ENCODE measurements around the gene UXS1. TPM values are rescaled to one million over a fixed set of nuclear protein-coding genes. Genes with fewer than 3 reads are reported as not detected.

The UXS1 gene
- total RNA-seq, 2 experiments from 2014 or later = 95.3 to 100 TPM

DNA sequence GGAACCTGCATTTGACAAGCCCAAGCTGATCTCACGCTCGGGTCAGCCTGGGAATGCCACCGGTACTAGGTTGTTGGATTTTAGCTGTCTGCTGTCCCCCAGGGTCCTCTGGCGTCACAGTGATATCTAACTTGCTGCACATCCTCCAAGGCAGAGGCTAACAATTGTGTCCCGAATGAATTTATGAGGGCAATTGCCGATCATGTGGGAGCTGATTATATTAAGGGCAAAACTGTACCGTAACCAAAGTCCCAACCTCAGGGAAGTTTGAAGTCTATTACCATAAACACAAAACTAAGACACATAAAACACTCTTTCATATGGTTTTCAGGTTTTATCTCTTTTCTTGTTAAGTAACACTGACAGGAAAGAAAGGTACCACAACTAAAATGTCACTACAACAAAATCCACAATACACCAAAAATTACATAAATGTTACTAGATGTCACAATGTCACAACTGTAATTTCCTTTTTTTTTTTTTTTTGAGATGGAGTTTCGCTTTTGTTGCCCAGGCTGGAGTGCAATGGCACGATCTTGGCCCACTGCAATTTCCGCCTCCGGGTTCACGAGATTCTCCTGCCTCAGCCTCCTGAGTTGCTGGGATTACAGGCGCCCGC is 6.7 kb downstream of the UXS1 start:
- H3K4me3 Mint-ChIP-seq = no peak overlapping the region
- CTCF ChIA-PET = interaction anchor here (1.0 kb wide), 1 partner anchor 23 kb away, joined by 3 read pairs; no protein-coding TSS in a partner anchor
- DNase-seq = no peak
- POLR2A ChIA-PET = no interaction called here
- no peak for ATAC-seq
- H3K27ac Mint-ChIP-seq = peak overlapping the region; percentile 16
- no peaks in the 10 kb centered on the region for H3K9me3 Mint-ChIP-seq (ENCODE audit: insufficient read depth)
- peaks cover 76% of the 10 kb centered on the region for H3K4me1 Mint-ChIP-seq (ENCODE audit: low read depth)
- H3K36me3 Mint-ChIP-seq (ENCODE audit: low read depth) = peaks cover 54% of the 10 kb centered on the region
- H3K27me3 Mint-ChIP-seq (ENCODE audit: low read depth) = no peaks in the 10 kb centered on the region

GRCh38 chr2:106185475-106186184 is 8.5 kb downstream of the UXS1 start:
- peaks cover 66% of the 10 kb centered on the region for H3K4me1 Mint-ChIP-seq (ENCODE audit: low read depth)
- no peak overlapping the region for H3K27ac Mint-ChIP-seq
- no peaks in the 10 kb centered on the region for H3K27me3 Mint-ChIP-seq (ENCODE audit: low read depth)
- DNase-seq = no peak
- ATAC-seq = no peak
- H3K9me3 Mint-ChIP-seq (ENCODE audit: insufficient read depth) = no peaks in the 10 kb centered on the region
- H3K36me3 Mint-ChIP-seq (ENCODE audit: low read depth) = peaks cover 51% of the 10 kb centered on the region
- POLR2A ChIA-PET = no interaction called here
- CTCF ChIA-PET = no interaction called here
- H3K4me3 Mint-ChIP-seq = no peak overlapping the region

GRCh38 chr2:106184857-106185256 is 9.2 kb downstream of the UXS1 start:
- DNase-seq (no peak), ATAC-seq (no peak)
- H3K27me3 Mint-ChIP-seq (ENCODE audit: low read depth) = no peaks in the 10 kb centered on the region
- H3K9me3 Mint-ChIP-seq (ENCODE audit: insufficient read depth) = no peaks in the 10 kb centered on the region
- peaks cover 64% of the 10 kb centered on the region for H3K4me1 Mint-ChIP-seq (ENCODE audit: low read depth)
- ChIA-PET CTCF (interaction anchor here (1.7 kb wide), 1 partner anchor 8 kb away, joined by 7 read pairs; no protein-coding TSS in a partner anchor), POLR2A (no interaction called here)
- no peak overlapping the region for H3K4me3 Mint-ChIP-seq
- H3K36me3 Mint-ChIP-seq (ENCODE audit: low read depth) = peaks cover 47% of the 10 kb centered on the region
- no peak overlapping the region for H3K27ac Mint-ChIP-seq

DNA sequence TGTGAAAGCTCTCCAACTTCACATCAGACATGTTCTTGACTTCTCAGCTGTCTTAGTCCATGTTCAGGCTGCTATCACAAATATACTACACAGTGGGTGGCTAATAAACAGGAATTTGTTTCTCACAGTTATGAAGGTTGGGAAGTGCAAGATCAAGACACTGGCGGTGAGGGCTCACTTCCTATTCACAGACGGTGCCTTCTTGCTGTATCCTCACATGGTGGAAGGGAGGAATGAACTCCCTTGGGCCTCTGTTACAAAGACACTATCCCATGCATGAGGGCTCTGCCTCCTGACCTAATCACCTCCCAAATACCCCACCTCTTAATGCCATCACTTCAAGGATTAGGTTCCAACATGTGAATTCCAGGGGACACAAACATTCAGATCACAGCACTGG is 9.7 kb downstream of the UXS1 start:
- ChIA-PET POLR2A (no interaction called here), CTCF (interaction anchor here (1.7 kb wide), 1 partner anchor 8 kb away, joined by 7 read pairs; no protein-coding TSS in a partner anchor)
- Mint-ChIP-seq H3K4me1 (ENCODE audit: low read depth) (peaks cover 61% of the 10 kb centered on the region), H3K4me3 (no peak overlapping the region), H3K27me3 (ENCODE audit: low read depth) (no peaks in the 10 kb centered on the region), H3K27ac (peak overlapping the region; percentile 35), H3K36me3 (ENCODE audit: low read depth) (peaks cover 42% of the 10 kb centered on the region), H3K9me3 (ENCODE audit: insufficient read depth) (no peaks in the 10 kb centered on the region)
- DNase-seq (no peak), ATAC-seq (peak; percentile 48)

- no peaks in the 10 kb centered on the region for H3K9me3 Mint-ChIP-seq (ENCODE audit: insufficient read depth)
- H3K27ac Mint-ChIP-seq = peak overlapping the region; percentile 7
- CTCF ChIA-PET = interaction anchor here (1.7 kb wide), 1 partner anchor 10 kb away, joined by 7 read pairs; no protein-coding TSS in a partner anchor
These were observed 10.9 kb downstream of the UXS1 start for GRCh38 chr2:106183101-106183696.

GRCh38 chr2:106181064-106181463 is 13.0 kb downstream of the UXS1 start:
- Mint-ChIP-seq H3K4me3 (no peak overlapping the region), H3K36me3 (ENCODE audit: low read depth) (peaks cover 35% of the 10 kb centered on the region), H3K4me1 (ENCODE audit: low read depth) (peaks cover 56% of the 10 kb centered on the region), H3K27ac (no peak overlapping the region), H3K27me3 (ENCODE audit: low read depth) (no peaks in the 10 kb centered on the region), H3K9me3 (ENCODE audit: insufficient read depth) (no peaks in the 10 kb centered on the region)
- POLR2A ChIA-PET = no interaction called here
- CTCF ChIA-PET = no interaction called here
- ATAC-seq (no peak), DNase-seq (no peak)

More at GRCh38 chr2:106183101-106183696, 10.9 kb downstream of the UXS1 start:
- Mint-ChIP-seq H3K4me1 (ENCODE audit: low read depth) (peaks cover 54% of the 10 kb centered on the region), H3K27me3 (ENCODE audit: low read depth) (no peaks in the 10 kb centered on the region), H3K4me3 (no peak overlapping the region), H3K36me3 (ENCODE audit: low read depth) (peaks cover 36% of the 10 kb centered on the region)
- DNase-seq (no peak), ATAC-seq (no peak)
- POLR2A ChIA-PET = interaction anchor here (1.1 to 1.3 kb wide), 2 partner anchors 9 to 23 kb away, joined by 3 to 6 read pairs; no protein-coding TSS in a partner anchor

DNA sequence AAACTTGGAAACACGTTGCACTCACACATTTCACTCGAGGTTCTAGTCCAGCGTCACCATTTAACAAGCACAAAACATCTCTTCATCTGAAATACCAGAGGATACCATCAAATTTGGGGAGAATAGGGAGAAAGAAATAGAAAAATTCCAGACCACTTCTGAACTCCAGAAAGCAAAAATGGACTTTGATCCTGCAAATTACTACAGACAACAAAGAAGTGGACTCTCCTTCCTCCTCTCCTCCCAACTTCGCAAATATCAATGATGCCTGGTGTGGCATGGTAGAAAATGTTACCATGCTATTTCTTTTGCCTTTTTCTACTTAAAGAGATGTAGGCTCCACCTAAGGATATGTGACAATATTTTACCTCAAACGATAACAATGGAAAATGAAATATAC is 13.5 kb downstream of the UXS1 start:
- no peak overlapping the region for H3K4me3 Mint-ChIP-seq
- ChIA-PET CTCF (no interaction called here), POLR2A (no interaction called here)
- DNase-seq (no peak), ATAC-seq (no peak)
- peaks cover 34% of the 10 kb centered on the region for H3K36me3 Mint-ChIP-seq (ENCODE audit: low read depth)
- no peak overlapping the region for H3K27ac Mint-ChIP-seq
- no peaks in the 10 kb centered on the region for H3K27me3 Mint-ChIP-seq (ENCODE audit: low read depth)
- peaks cover 57% of the 10 kb centered on the region for H3K4me1 Mint-ChIP-seq (ENCODE audit: low read depth)
- H3K9me3 Mint-ChIP-seq (ENCODE audit: insufficient read depth) = no peaks in the 10 kb centered on the region

- DNase-seq (no peak), ATAC-seq (no peak)
- peaks cover 28% of the 10 kb centered on the region for H3K36me3 Mint-ChIP-seq (ENCODE audit: low read depth)
- H3K27ac Mint-ChIP-seq = no peak overlapping the region
- peaks cover 58% of the 10 kb centered on the region for H3K4me1 Mint-ChIP-seq (ENCODE audit: low read depth)
- CTCF ChIA-PET = interaction anchor here (1.3 kb wide), 1 partner anchor 11 kb away, joined by 3 read pairs; no protein-coding TSS in a partner anchor
- H3K27me3 Mint-ChIP-seq (ENCODE audit: low read depth) = no peaks in the 10 kb centered on the region
- H3K9me3 Mint-ChIP-seq (ENCODE audit: insufficient read depth) = no peaks in the 10 kb centered on the region
- H3K4me3 Mint-ChIP-seq = no peak overlapping the region
- POLR2A ChIA-PET = no interaction called here
These were observed 15.4 kb downstream of the UXS1 start for GRCh38 chr2:106178716-106179115.

- Mint-ChIP-seq H3K4me3 (no peak overlapping the region), H3K36me3 (ENCODE audit: low read depth) (peaks cover 26% of the 10 kb centered on the region), H3K27ac (no peak overlapping the region), H3K9me3 (ENCODE audit: insufficient read depth) (no peaks in the 10 kb centered on the region), H3K4me1 (ENCODE audit: low read depth) (peaks cover 60% of the 10 kb centered on the region), H3K27me3 (ENCODE audit: low read depth) (no peaks in the 10 kb centered on the region)
- DNase-seq = no peak
- ATAC-seq = no peak
- ChIA-PET CTCF (interaction anchor here (1.0 to 1.2 kb wide), 2 partner anchors 11 to 16 kb away, joined by 3 to 5 read pairs; no protein-coding TSS in a partner anchor), POLR2A (interaction anchor here (1.2 kb wide), 1 partner anchor 18 kb away, joined by 3 read pairs; no protein-coding TSS in a partner anchor)
These were observed 16.5 kb downstream of the UXS1 start for GRCh38 chr2:106177581-106177980.

- Mint-ChIP-seq H3K4me1 (ENCODE audit: low read depth) (peaks cover 54% of the 10 kb centered on the region), H3K4me3 (no peak overlapping the region), H3K9me3 (ENCODE audit: insufficient read depth) (no peaks in the 10 kb centered on the region), H3K27ac (no peak overlapping the region), H3K27me3 (ENCODE audit: low read depth) (no peaks in the 10 kb centered on the region), H3K36me3 (ENCODE audit: low read depth) (peaks cover 23% of the 10 kb centered on the region)
- DNase-seq (no peak), ATAC-seq (no peak)
- ChIA-PET CTCF (interaction anchor here (1.2 to 1.3 kb wide), 2 partner anchors 10 to 12 kb away, joined by 4 to 5 read pairs; no protein-coding TSS in a partner anchor), POLR2A (interaction anchor here (1.2 kb wide), 1 partner anchor 17 kb away, joined by 3 read pairs; no protein-coding TSS in a partner anchor)
These were observed 17.5 kb downstream of the UXS1 start for GRCh38 chr2:106176446-106177099.

DNA sequence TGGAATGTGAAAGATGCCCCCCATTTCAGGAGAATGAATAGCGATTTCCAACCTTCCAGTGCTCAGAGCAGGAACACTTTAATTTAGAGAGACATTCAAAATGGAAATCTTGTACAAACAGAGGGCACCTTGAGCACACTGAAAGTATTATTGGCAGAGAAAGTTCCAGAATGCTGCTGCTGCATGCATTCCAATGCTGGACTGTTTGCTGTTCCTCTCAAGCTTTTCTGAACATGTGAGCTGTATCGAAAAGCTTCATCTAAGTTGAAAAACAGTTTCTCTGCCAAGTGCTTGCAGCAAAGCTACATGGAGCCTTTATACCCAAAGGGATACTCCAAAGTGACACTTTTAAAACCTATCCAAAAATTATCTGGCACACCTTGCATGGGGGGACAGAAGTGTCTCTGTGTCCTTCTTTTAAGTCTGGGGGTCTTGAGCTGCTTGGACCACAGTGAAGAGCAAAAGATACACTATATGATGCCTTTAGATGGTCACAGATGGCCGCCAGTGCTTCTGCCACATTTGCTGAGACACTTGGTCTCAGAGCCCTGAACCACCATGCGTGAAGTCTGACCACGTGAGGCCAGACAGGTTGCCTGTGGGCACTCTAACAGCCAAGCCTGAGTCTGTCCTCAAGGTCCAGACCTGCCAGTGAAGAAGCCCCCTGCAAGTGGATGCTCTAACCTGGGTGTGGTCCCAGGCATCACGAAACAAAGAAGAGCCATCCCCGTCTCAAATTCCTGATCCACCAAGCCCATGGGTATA is 18.8 kb downstream of the UXS1 start:
- ATAC-seq (no peak), DNase-seq (no peak)
- no peaks in the 10 kb centered on the region for H3K27me3 Mint-ChIP-seq (ENCODE audit: low read depth)
- H3K9me3 Mint-ChIP-seq (ENCODE audit: insufficient read depth) = no peaks in the 10 kb centered on the region
- POLR2A ChIA-PET = no interaction called here
- CTCF ChIA-PET = interaction anchor here (2.1 kb wide), 1 partner anchor 10 kb away, joined by 6 read pairs; no protein-coding TSS in a partner anchor
- no peak overlapping the region for H3K4me3 Mint-ChIP-seq
- H3K36me3 Mint-ChIP-seq (ENCODE audit: low read depth) = peaks cover 25% of the 10 kb centered on the region
- H3K27ac Mint-ChIP-seq = peak overlapping the region; percentile 67
- peaks cover 57% of the 10 kb centered on the region for H3K4me1 Mint-ChIP-seq (ENCODE audit: low read depth)

Data from activated CD8-positive, alpha-beta T cell treated with anti-CD3 and anti-CD28 coated beads, Interleukin-2, amount 10 ng/mL, durations not matched to agents 7 days and 5 days (primary cell).